ENCODE measurements around the gene CCDC167. TPM values are rescaled to one million over a fixed set of nuclear protein-coding genes. Genes with fewer than 3 reads are reported as not detected.

Gene CCDC167
- 50.4 TPM for polyA plus RNA-seq (2013, experiment 1 of 2; ENCODE audit: insufficient read length)
- polyA plus RNA-seq (2013, experiment 2 of 2; ENCODE audit: insufficient read length), result 30.9 TPM

DNA sequence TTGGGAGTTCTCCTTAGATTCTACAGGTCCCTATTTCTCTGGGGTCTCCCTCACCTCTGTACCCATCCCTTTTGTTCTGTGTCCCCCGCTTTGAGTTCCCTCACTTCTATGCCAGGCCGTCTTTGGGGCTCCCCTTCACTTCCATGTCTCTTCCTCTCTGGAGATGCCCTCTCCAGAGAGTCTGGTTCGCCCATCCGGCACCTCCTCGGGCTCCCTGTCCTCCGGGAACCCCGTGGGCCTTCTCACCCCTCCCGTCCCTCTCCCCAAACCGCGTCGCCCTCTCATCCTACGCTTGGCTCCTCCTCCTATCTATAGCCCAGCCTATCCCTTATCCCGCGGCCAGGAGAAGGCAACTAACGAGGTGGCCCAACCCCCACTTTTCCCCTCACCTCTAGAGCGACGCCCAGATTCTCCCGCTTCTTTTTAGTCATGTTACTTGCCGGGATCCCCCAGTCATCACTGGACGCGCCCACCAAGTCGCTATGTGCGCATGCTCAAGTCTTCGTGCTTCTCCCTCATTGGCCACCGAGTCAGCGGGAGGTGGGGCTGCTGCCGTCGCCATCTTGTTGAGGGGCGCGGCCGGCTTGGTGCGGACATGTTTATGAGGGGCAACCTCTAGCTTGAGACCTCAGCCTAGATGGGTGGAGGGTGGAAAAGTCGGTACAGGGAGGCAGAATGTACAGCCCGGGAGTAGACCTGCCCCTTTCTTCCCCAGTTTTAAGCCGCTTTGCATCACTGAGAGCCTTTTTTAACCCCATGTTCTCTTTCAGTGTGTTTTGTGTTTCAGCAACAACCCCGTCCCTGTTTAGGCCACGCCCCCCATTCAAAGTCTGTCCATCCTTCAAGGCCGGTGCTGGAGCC lies at the start of gene CCDC167:
Gene CCDC167, minus strand, starts transcription at position 461 of the 861 bp plus-strand sequence. Its CDS starts 30 bp downstream, at position 431.
- DNase-seq, result peak; percentile 98

DNA sequence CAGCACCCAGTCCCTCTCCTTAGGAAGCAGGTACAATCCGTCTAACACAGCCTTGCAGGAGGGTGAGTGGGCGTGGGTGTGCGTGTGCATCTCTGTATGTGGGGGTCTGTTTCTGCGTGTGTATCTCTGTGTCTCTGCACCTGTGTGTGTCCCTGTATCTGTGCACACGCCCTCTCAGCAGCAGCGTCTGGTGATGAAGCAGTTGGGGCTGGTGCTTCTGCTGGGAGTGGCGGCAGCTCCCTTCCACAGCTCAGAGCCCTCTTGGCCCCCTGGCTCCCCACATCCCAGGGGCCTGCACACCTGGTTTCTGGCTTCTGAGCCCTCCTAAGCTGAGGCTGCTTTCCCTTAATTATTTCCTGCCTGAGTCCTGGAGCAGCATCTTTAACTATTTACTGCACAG lies 49.5 kb upstream of the CCDC167 start:
- no peak for DNase-seq

DNA sequence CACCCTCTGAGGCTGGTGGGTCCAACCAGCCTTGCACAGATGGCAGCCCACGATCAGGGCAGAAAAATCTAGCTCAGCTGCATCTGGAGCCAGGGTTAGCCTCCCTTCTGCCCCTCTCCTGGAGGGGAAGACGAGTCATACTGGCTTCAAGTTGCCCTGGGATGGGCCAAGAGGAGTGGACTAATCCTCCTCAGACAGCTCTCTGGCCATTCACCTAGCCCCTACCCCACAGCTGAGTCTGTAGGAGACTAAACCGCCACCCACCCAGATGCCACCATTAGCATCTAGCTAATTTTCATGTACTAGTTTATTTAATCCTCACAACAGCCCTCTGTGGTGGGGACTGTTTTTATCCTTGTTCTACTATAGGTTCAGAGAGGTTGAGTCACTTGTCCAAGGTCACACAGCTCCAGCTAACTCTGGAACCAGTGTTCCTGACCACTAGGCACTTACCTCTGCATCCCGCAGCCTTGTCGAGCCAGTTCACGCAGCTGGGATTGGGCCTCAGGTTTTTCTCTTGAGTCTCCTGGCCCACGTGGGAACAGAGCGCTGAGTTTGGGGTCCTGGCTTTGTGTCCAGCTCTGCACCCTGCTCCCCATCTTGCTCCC lies 48.5 kb upstream of the CCDC167 start:
- DNase-seq, result no peak

DNA sequence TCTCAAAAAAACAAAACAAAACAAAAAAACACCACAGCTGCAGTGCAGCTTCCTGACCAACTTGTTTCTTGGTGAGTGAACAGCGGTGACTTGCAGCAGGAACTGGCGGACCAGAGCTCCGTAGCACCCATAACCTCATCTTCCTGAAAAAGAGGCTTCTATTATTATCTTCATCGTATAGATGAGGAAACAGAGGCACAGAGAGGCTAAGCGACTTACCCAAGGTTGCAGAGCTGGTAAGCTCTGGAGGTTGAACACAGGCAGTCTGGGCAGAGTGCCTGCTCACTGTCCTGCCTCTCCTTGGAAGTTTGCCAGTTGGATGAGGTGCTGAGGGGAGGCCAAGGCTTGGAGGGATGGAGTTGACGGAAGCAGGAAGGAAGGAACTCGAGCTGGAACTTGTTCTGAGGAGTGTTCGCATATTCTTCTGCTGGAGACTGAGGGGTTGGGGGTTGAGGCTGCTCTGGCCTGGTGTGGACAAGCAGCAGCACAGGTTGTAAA lies 47.9 kb upstream of the CCDC167 start:
- DNase-seq, result peak; percentile 54

DNA sequence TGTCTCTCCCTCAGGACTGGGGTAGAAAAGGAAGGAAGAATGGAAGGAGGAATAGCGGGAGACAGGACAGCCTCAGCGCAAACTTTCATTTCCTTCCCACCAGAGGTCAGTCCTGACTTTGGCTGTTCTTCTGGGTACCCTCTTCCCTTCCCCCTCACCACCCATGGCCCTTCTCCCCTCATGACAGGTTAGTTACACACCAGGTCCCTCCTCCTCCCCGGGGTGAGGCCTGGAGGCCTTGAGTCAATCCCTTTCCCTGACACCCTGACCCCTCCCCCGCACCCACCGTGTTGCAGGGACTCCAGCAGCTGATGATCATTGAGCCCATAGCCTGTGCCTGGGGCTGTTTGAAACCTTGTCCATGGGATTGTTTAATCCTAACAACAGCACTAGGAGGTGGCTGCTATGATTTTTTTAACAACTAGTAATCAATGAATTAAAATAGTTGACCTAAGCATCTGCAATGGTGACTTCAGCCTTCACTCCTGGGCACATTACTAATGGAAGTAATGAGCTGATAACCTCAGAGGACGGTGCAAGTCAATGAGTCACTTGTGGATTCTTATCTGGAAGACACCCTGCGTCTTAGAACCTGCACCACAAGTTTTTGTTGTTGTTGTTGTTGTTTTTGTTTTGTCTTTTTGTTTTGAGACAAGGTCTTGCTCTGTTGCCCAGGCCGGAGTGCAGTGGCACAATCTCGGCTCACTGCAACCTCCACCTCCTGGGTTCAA lies 46.6 kb upstream of the CCDC167 start:
- no peak for DNase-seq

DNA sequence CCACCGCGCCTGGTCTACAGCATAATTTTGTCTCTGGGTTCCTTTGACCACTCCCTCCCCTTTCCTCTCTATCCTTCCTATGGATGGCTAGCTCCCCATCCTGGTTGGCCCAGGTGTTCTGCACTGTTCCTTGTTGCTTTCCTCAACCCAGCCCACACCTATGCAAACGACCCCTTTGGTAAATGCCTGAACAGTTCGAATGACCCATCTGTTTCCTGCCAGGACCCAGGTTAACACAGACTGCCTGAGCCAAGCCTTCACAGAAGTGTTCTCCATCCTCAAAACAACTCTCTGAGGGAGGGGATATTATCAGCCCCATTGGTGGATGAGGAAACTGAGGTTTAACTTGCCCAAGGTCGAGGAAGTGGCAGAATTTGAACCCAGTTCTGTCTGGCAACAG lies 44.8 kb upstream of the CCDC167 start:
- DNase-seq, result no peak

DNA sequence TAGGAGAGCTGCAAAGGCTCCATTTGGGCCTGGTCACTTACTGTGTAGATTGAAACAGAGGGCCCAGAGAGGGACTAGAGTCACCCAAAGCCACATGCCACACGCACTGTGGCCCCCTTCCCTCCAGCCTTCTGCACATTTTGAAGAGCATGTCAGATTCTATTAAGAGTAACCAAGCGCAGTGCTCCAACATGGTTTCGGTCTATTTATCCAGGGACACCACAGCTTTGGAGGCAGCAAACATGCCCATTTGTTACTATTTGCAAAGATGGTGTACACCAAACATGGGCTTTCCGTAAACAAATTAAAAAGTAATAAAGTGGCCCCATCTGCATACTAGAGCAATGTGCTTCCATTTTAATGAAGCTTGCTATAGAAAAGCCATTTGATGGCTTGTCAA lies 43.7 kb upstream of the CCDC167 start:
- DNase-seq, result no peak

DNA sequence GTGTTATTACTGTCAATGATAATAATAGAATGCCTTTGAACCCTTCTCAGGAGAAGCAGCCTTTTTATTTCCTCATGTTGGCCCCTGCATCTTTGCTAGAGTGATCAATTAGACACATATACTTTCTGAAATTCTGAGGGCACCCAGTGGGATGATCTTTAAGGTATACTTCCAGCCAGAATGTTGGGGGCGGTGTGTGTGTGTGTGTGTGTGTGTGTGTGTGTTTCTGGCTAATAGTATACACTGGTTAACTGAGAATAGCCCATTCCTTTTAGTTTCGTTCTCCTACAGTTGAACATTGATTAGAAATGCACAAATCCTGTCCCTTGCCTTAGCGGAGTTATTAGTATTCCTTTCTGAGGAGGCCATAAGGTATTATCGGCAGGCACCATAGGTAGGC lies 41.7 kb upstream of the CCDC167 start:
- DNase-seq, result no peak

DNA sequence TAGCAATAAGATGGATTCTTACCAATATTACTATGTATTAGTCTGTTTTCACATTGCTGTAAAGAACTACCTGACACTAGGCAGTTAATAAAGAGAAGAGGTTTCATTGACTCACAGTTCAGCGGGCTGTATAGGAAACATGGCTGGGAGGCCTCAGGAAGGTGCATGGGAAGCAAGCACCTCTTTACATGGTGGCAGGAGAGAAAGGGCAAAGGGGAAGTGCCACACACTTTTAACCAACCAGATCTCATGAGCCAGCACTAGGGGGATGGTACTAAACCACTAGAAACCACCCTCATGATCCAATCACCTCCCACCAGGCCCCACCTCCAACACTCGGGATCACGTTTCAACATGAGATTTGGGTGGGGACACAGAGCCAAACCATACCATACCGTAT lies 40.7 kb upstream of the CCDC167 start:
- no peak for DNase-seq

DNA sequence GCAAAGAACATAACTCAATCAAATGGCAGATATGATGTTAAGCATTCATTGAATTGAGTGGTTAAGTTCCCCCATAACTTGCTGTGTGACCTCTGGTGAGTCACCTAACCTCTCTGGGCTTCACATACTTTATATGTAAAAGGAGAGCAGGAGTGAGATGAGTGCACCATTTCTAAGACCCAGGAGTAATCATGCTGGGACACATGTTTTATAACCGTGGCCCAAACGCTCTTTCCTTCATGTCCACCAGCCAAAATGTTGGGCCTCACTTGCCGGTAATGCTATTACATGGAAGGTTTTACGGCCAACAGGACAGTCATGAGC lies 40.3 kb upstream of the CCDC167 start:
- DNase-seq, result no peak

DNA sequence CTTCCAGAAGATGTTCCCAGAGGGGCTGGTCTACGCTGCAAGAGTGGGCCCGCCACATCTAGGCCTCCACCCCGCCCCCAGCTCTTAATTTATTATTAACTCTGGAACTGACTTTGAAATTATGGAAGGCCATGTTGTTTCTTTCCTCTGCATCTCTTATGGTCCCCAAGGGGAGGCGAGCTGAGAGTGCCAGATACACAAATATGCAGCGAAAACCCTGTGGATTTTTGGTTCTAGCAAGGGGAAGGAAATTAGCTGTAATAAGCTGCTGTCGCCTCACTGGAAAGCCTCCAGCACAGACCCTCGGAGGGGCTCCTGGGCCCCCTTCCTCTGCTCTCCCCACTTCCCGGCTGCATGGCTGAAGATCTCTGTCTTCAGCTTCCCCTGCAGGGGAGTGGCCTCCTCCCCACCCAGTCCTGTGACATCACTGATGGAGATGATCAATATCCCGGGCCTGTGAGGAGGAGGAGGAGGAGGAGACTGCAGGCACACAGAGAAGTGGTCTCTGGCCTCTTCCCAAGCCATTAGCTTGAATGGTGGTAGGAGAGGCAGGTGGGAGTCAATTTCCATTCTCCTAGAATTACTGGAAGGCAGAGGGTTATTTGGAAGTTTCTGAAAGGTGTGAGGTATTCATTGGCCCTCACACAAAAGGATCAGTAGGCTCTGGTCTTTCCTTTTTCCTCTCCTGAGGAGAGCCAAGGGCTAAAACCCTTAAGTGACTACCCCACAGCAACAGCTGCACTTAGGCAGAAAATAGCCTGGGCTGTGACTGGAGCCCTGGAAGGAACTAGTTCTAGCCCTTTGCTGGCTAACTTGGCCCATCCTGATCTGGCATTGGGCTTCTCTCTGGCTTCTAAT lies 39.7 kb upstream of the CCDC167 start:
- no peak for DNase-seq

DNA sequence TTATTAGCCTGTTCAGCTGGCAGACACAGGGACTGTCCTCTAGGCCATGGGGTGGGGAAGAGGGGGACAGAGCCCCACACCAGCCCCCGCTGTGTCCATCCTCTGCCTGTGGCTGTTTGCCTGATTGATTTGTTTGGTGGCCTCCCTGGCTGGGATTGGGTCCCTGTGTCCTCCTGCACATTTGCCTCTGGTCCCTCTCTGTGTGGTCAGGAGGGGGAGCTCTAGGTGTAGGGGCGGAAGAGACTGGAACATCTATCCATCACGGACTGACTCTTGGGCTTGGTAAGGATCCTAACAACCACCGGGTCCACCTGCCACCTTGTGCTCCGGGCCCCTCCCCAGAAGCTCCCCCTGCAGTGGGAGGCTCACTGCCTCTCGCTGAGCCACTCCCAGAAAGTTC lies 38.4 kb upstream of the CCDC167 start:
- no peak for DNase-seq

DNA sequence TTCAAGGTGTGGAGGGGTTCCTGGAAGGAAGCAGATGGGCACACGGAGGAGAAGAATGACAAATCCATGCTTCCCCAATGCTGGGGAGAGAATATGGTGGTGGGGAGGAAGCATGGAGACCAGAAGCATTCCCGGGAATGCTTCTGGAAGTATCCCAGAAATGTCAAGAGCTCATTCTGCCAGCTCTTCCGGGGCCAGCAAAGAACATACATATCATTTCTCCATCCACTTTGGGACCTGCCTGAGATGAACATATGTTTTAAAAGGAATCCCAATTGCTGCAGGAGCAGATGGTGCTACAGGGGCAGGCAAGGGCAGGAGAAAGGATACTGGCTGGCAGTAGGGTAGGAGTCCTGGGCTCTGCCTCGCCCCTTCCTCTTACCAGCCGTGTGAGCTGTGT lies 37.9 kb upstream of the CCDC167 start:
- no peak for DNase-seq

DNA sequence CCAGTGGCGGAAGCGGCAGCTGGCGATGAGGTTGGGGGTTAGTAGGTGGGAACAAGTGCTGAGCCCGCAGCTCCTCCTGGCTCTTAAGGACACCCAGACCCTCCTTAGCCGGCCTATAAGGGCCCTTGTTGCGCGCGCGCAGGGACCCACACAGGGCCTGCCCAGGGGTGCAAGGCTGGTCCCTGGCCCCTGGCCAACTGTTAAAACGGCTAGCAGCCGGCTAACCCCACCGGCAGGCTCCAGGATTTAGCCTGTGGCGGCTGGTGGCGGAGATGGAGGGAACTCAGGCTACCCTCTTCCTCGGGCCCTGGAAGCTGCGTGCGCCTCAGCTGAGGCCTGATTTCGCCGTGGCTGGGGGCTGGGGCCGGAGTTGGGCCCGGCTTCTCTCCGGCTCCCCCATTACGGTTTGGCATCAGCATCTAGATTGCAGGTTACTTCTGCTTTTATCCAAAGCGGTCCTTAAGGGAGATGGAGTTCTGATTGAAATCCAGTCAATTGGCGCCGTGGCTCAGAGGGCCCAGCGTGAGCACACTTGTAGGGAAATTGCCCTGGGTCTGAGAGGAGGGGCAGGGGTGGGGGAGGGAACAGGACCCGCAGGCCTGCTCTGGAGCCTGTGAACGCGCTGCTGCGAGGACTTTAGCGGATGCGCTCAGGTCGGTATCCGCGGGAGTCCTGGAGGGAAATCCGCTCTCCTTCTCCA lies 36.9 kb upstream of the CCDC167 start:
- no peak for DNase-seq

DNA sequence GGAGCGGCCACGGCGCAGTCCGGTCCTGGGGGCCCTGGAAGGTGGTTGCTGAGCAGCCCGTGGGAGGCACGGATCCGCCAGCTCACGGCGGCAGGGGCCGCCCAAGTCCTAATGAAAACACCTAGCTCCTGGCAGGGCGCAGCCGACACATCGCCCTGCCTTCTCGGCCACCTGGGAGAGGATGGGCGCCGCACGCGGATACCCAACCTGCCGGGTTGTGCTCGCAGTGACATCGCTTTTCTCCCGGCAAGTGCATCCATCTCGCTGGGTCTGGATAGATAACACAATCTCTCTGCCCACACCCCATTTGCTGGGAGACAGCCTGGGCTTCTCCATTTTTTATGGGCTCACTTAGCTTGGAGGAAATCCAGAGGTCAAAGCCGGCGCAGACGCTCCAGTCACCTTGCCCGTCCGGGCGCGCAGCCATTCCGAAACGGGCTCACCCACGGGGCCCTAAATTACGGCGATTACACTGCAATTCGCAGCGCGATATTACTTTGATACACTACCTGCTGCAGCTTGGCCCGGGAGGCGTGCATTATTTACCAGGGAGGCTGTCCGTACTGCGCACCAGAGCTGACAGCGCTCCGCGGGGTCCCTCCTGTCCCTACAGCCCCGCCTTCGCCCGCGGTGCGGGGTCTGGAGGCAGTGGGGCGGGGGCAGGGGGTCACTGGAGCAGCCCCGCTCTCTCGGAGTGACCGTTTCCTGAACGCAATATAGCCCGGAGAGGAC lies 36.2 kb upstream of the CCDC167 start:
- no peak for DNase-seq

DNA sequence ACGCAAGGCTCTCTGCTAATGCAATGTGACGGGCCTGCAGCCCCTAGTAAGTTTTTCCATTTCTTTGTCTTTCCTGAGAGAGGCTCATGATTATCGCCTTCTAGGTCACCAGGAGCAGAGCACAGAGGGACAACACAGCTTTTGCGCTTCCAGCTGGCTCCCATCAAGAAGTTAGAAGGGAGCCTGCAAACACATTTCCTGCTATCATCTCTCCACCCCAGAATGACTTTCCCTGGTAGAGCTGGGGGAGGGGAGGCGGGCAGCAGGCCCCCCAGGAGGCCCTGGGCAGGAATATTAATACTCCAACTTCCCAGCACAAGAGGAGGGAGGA lies 35.7 kb upstream of the CCDC167 start:
- DNase-seq, result peak; percentile 23

DNA sequence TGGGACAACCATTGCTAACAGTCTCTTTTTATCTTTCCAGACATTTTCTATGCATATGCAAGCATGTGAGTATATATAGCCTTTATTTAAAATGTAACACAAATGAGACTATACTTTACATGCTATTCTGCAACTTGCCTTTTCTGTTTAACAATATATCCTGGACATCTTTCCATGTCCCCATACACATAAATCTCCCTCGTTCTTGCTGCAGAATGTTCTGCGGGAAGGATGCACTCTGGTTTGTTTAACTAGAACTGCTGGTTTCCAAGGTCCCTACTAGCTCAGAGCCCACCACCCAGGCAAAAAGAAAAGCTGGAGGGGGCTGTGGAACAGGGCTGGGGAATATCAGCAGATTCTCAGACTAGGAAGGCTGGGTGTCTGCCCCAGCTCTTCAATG lies 35.2 kb upstream of the CCDC167 start:
- DNase-seq, result no peak

DNA sequence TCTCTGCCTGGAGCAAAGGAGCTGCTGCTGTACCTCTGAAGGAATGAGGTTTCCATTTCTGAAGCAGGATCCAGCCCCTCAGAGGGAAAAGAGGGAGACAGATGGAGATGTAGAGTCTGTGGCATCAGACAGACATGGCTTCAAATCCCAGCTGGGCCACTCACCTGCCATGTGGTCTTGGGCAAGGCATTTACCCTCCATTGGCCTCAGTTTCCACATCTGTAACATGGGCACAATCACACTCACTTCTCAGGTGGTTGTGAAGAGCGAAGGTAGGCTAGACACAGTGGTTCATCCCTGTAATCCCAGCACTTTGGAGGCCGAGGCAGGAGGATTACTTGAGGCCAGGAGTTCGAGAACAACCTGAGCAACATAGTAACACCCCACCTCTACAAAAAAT lies 32.4 kb upstream of the CCDC167 start:
- DNase-seq, result no peak

DNA sequence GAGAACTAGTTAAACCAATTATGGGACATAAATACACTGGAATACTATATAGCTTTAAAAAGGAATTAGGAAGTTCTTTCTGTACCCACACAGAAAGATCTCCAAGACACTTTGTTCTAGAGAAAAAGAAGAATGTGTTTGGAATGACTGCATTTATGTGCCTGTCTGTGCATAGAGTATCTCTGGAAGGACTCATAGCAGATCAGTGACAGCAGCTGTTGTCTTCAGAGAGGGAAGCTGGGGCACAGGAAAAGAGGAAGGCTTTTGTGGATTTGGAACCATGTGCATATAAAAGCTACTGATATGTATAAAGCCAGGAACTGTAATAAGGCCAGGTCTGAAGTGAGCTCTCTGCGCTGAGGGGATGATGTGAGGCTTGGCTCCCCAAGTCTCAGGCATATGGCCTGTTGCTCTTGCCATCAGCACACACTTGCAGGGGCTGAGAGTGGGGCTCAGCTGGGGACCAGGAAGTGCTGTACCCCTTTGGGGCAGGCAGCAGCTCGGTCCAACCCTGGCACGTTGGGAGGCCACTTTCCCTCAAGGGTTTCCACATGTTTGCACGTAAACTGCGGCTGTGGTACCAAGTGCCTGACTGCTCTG lies 31.8 kb upstream of the CCDC167 start:
- peak; percentile 58 for DNase-seq

DNA sequence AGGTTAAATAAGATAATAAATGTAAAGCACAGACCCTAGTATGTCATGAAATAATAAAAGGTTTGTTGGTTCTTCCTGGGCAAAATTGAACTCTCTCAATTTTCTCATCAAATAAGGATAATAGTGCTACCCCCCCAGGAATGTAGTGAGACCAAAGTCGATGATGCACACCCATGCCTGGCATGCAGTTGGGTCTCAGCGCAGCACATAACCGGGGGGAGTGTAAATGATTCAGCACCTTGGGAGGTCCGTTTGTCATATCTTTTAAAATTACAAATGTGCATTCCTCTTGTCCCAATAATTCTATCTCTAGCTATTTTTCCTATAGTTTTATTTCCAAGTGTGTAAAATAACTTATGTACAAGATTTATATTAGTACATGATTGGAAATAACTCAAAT lies 31.3 kb upstream of the CCDC167 start:
- DNase-seq, result peak; percentile 94

DNA sequence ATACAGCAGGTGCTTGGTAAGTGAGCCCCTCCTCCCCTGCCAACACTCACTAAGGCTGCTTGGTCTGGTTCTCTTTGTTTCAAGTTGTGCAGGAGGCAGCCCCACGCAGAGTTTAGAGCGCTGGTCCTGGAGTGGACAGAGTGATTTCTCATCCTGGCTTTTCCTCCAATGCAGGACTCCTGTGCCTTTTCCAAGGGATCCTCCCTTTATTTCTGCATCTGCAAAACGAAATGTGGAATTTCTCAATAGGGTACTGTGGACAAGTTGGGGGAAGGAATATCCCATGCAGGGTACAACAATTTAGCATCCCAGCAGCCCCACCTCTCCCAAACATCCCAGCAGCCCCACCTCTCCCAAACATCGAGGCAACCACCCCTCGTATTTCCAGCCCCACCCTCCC lies 30.6 kb upstream of the CCDC167 start:
- no peak for DNase-seq
